ENCODE measurements around the gene TERT. TPM values are rescaled to one million over a fixed set of nuclear protein-coding genes. Genes with fewer than 3 reads are reported as not detected.

The TERT gene
- total and polyA plus RNA-seq, 2 of the 4 experiments (the other 2 are of a cell fraction), result not detected

GRCh38 chr5:1294206-1294834 lies 548 bp downstream of the TERT start:
- Histone ChIP-seq H2AK5ac (ENCODE audit: low read depth, low read length) (no peak overlapping the region), H3K27ac (ENCODE audit: insufficient read depth, low read length) (no peak overlapping the region), H3K4me2 (ENCODE audit: low read depth, low read length) (no peak overlapping the region), H3K9ac (ENCODE audit: low read depth, low read length) (no peak overlapping the region), H4K20me1 (ENCODE audit: insufficient read depth, low read length) (no peaks in the 10 kb centered on the region), H3K56ac (ENCODE audit: extremely low read depth, insufficient read depth, low read length) (no peak overlapping the region), H3K4me1 (ENCODE audit: control insufficient read depth, insufficient read depth, low read length) (no peaks in the 10 kb centered on the region), H3K14ac (replicated peaks; ENCODE audit: low read depth, low read length) (no peak overlapping the region), H4K5ac (ENCODE audit: low read depth, low read length) (no peak overlapping the region), H2AFZ (replicated peaks; ENCODE audit: low read length, poor library complexity) (no peak overlapping the region), H4K91ac (ENCODE audit: insufficient read depth, low read depth, low read length) (no peak overlapping the region), H2BK15ac (ENCODE audit: low read depth, low read length) (no peak overlapping the region), H3K18ac (ENCODE audit: low read depth, low read length) (no peak overlapping the region), H3K4ac (ENCODE audit: low read depth, low read length) (no peak overlapping the region), H2BK120ac (ENCODE audit: low read depth, low read length) (no peak overlapping the region), H3K36me3 (ENCODE audit: control insufficient read depth, insufficient read depth, low read length) (no peaks in the 10 kb centered on the region), H3K27me3 (ENCODE audit: control insufficient read depth, insufficient read depth, low read length) (peaks cover 18% of the 10 kb centered on the region), H4K8ac (ENCODE audit: low read depth in 2 of 2, low read length in 2 of 2) (no peak overlapping the region), H2BK5ac (ENCODE audit: low read depth, low read length, poor library complexity, severe bottlenecking) (no peak overlapping the region), H2AK9ac (replicated peaks; ENCODE audit: low read depth, low read length, poor library complexity) (no peak overlapping the region), H3K9me1 (ENCODE audit: insufficient read depth, low read length) (no peaks in the 10 kb centered on the region), H3K23ac (ENCODE audit: low read depth, low read length) (no peak overlapping the region), H3K4me3 (ENCODE audit: insufficient read depth, low read depth, low read length) (no peak overlapping the region), H3K9me3 (ENCODE audit: control insufficient read depth, insufficient read depth, low read length) (no peaks in the 10 kb centered on the region), H2BK20ac (ENCODE audit: low read depth, low read length) (no peak overlapping the region), H3K79me1 (ENCODE audit: low read depth in 1 of 2, low read length in 2 of 2) (no peaks in the 10 kb centered on the region)
- WGBS, 2 experiments (ENCODE audit: extremely low coverage in 2 of 2, insufficient read length in 1 of 2), result 30% methylated on average over 38 of the region's 69 CpGs; no CpG with 5 or more reads in 1 of the 2 experiments
- TF ChIP-seq RCOR1 (IDR thresholded peaks at IDR 0.05; ENCODE audit: insufficient replicate concordance, low read length) (no peak), ELK1 (IDR thresholded peaks at IDR 0.05; ENCODE audit: borderline replicate concordance, low read depth, low read length) (no peak), FOS (IDR thresholded peaks at IDR 0.05; ENCODE audit: low read depth, low read length) (no peak), RFX5 (IDR thresholded peaks at IDR 0.05; ENCODE audit: low read depth, low read length) (no peak), RAD21 (IDR thresholded peaks at IDR 0.05; ENCODE audit: low read length) (no peak), CTCF (conservative IDR thresholded peaks at IDR 0.05; ENCODE audit: low read depth, low read length) (no peak), MXI1 (IDR thresholded peaks at IDR 0.05; ENCODE audit: borderline replicate concordance, low read depth, low read length) (no peak), SMC3 (IDR thresholded peaks at IDR 0.05; ENCODE audit: low read depth, low read length) (no peak), POLR2A (IDR thresholded peaks at IDR 0.05; ENCODE audit: low read depth, low read length) (no peak), BHLHE40 (IDR thresholded peaks at IDR 0.05; ENCODE audit: low read depth, low read length) (no peak), CHD1 (IDR thresholded peaks at IDR 0.05; ENCODE audit: low read depth, low read length) (no peak), NFE2L2 (IDR thresholded peaks at IDR 0.05; ENCODE audit: low read depth, low read length) (no peak), MAFK (IDR thresholded peaks at IDR 0.05; ENCODE audit: low read depth, low read length) (no peak), USF2 (IDR thresholded peaks at IDR 0.05; ENCODE audit: low read depth, low read length) (no peak), CEBPB (IDR thresholded peaks at IDR 0.05; ENCODE audit: low read depth, low read length) (no peak)
- no peak for DNase-seq
- BruUV-seq (replicated peaks), result no TSS peak
- no peak for ATAC-seq (ENCODE audit: low read depth)
- ChIA-PET CTCF (no interaction called here), POLR2A (ENCODE audit: unreplicated experiment) (no interaction called here)
- dilution Hi-C loops (cut with HindIII; ENCODE audit: low sequenced_read_pairs, unreplicated experiment) (no loop called here), in situ Hi-C loops (cut with MboI; ENCODE audit: low sequenced_read_pairs) (no loop called here), intact Hi-C loops (cut with micrococcal nuclease) (no loop called here)
